K562 (cell line): ENCODE measurements around the gene POFUT2. TPM values are rescaled to one million over a fixed set of nuclear protein-coding genes. Genes with fewer than 3 reads are reported as not detected.

Experiments used
- ATAC-seq: fragments of 200-7000 bp; cut with Tn5 transposase; 3 replicates; pipeline ENCODE4 v1.9.1; 2020; ENCODE audit warnings: moderate library complexity
- BruUV-seq: library from RNA; stranded (reverse); fragments of 400-500 nt; replicated peaks from 2 replicates; lab custom pipeline; 2021; lab: Mats Ljungman, UMichigan
- CTCF ChIA-PET: fragments of 300-600 bp; formaldehyde crosslinking; extraction: SDS; loops from one replicate; lab custom pipeline; 2021; ENCODE audit warnings: low intra/inter-chr PET ratio; lab: Yijun Ruan, JAX
- POLR2A ChIA-PET: fragments of 300-600, 350-650 bp; sonication (Branson Sonifier 250); formaldehyde crosslinking; extraction: SDS; loops from one replicate; lab custom pipeline; 2021; ENCODE audit warnings: antibody characterized with exemption, inconsistent platforms; lab: Yijun Ruan, JAX
- DNase-seq, 4 experiments: peaks; one replicate each; pipeline versions ENCODE4 v3.0.0 to v3.0.0-alpha.2; 2011 to 2018; ENCODE audit warnings: low spot score in 3 of 4, mixed read lengths in 3 of 4; ENCODE audit errors: extremely low read depth in 1 of 4
- FAIRE-seq: peaks from 2 replicates; lab custom pipeline; 2011; peaks lifted over from hg19 to GRCh38; lab: Jason Lieb, UNC
- H2AFZ ChIP-seq: 2 replicates; pipeline ENCODE4 v1.6.0; 2011; ENCODE audit warnings: low read depth, low read length, control low read depth, inconsistent platforms
- H3K27ac ChIP-seq: fragments of 200-600 bp; 3 replicates; pipeline ENCODE4 v1.8.0; 2011; ENCODE audit warnings: low read depth, mild to moderate bottlenecking, control low read depth, inconsistent platforms, low read length, moderate library complexity, mixed read lengths; ENCODE audit errors: extremely low read depth
- H3K27me3 ChIP-seq, 2 experiments: fragments of 300-600 bp in 1 of 2; 2 replicates in 1 of 2; 3 replicates in 1 of 2; pipeline versions ENCODE4 v1.6.0 to v1.8.0; 2011; ENCODE audit warnings: inconsistent platforms in 2 of 2, low read length in 2 of 2, mild to moderate bottlenecking in 1 of 2, mixed read lengths in 1 of 2, moderate library complexity in 1 of 2; ENCODE audit not compliant: control insufficient read depth in 2 of 2, insufficient read depth in 2 of 2
- H3K36me3 ChIP-seq: fragments of 300-600 bp; 3 replicates; pipeline ENCODE4 v1.8.0; 2011; ENCODE audit warnings: mild to moderate bottlenecking, low read length, inconsistent platforms; ENCODE audit not compliant: control insufficient read depth, insufficient read depth
- H3K4me1 ChIP-seq, 2 experiments: fragments of 200-600 bp in 1 of 2; replicated peaks in 1 of 2; 2 replicates in 1 of 2; 3 replicates in 1 of 2; pipeline versions ENCODE4 v1.5.1 to v1.8.0; 2011; ENCODE audit warnings: inconsistent platforms in 2 of 2, low read length in 2 of 2, mild to moderate bottlenecking in 1 of 2, mixed read lengths in 1 of 2, moderate library complexity in 1 of 2; ENCODE audit not compliant: control insufficient read depth in 2 of 2, insufficient read depth in 2 of 2
- H3K4me2 ChIP-seq: 2 replicates; pipeline ENCODE4 v1.6.1; 2011; ENCODE audit warnings: low read length, control low read depth, inconsistent platforms, mixed read lengths; ENCODE audit not compliant: insufficient read depth
- H3K4me3 ChIP-seq: fragments of 200-600 bp; sonication (generic), shearing (Covaris generic); 2 replicates; pipeline ENCODE4 v1.5.1; 2016; ENCODE audit warnings: control low read depth, inconsistent platforms
- H3K79me2 ChIP-seq: fragments of 200-600 bp; 3 replicates; pipeline ENCODE4 v1.8.0; 2011; ENCODE audit warnings: low read length, inconsistent platforms; ENCODE audit not compliant: control insufficient read depth, insufficient read depth
- H3K9ac ChIP-seq, 2 experiments: 2 replicates each; pipeline versions ENCODE4 v1.6.0 to v1.6.1; 2011; ENCODE audit warnings: low read depth in 2 of 2, low read length in 2 of 2, control low read depth in 1 of 2, inconsistent platforms in 1 of 2, mild to moderate bottlenecking in 1 of 2, mixed read lengths in 1 of 2; ENCODE audit not compliant: insufficient read depth in 1 of 2
- H3K9me1 ChIP-seq: one replicate; pipeline ENCODE4 v1.6.0; 2011; ENCODE audit warnings: inconsistent platforms, mild to moderate bottlenecking, low read length, moderate library complexity; ENCODE audit not compliant: control insufficient read depth, insufficient read depth
- H3K9me3 ChIP-seq: replicated peaks from 2 replicates; pipeline ENCODE4 v1.5.1; 2011; ENCODE audit warnings: low read depth, low read length, inconsistent platforms; ENCODE audit not compliant: control insufficient read depth, insufficient read depth
- H4K20me1 ChIP-seq: replicated peaks from 2 replicates; pipeline ENCODE4 v1.6.1; 2011; ENCODE audit warnings: low read length, inconsistent platforms, mixed read lengths; ENCODE audit not compliant: control insufficient read depth, insufficient read depth
- CBX1 ChIP-seq: sonication (generic); IDR thresholded peaks from 2 replicates; pipeline ENCODE4 v1.6.1; 2016; ENCODE audit warnings: antibody characterized with exemption, low read depth, mild to moderate bottlenecking
- ETV5 ChIP-seq: sonication (generic); formaldehyde crosslinking; IDR thresholded peaks from 2 replicates; pipeline ENCODE4 v1.4.0; 2020; ENCODE audit warnings: low read depth, mild to moderate bottlenecking, missing genetic modification reagents
- GABPB2 ChIP-seq: fragments of 250-450 bp; sonication (Bioruptor Pico); conservative IDR thresholded peaks from 2 replicates; pipeline ENCODE4 v1.5.1; 2021; ENCODE audit warnings: mild to moderate bottlenecking
- GTF2A2 ChIP-seq: IDR thresholded peaks from 2 replicates; pipeline ENCODE4 v1.6.1; 2016; ENCODE audit warnings: mild to moderate bottlenecking, missing genetic modification characterization, missing compliant biosample characterization
- HDGF ChIP-seq: fragments of 450-650 bp; IDR thresholded peaks from 2 replicates; pipeline ENCODE4 v1.6.1; 2016
- JUNB ChIP-seq: fragments of 450-650 bp; formaldehyde crosslinking; conservative IDR thresholded peaks from 2 replicates; pipeline ENCODE4 v1.4.0; 2020; ENCODE audit warnings: mild to moderate bottlenecking
- KAT7 ChIP-seq: sonication (generic); formaldehyde crosslinking; IDR thresholded peaks from 2 replicates; pipeline ENCODE4 v1.8.0; 2022; ENCODE audit warnings: missing genetic modification reagents, mild to moderate bottlenecking, borderline replicate concordance
- NELFE ChIP-seq: IDR thresholded peaks from 2 replicates; pipeline ENCODE4 v1.6.1; 2011; ENCODE audit warnings: mild to moderate bottlenecking; ENCODE audit not compliant: insufficient read depth, insufficient read length
- TAF1 ChIP-seq: IDR thresholded peaks from 2 replicates; pipeline ENCODE4 v1.6.1; 2011; ENCODE audit warnings: mild to moderate bottlenecking, low read length, moderate library complexity; ENCODE audit not compliant: insufficient read depth, control insufficient read depth, severe bottlenecking; ENCODE audit errors: extremely low read depth
- USF2 ChIP-seq: sonication (generic); formaldehyde crosslinking; IDR thresholded peaks from 2 replicates; pipeline ENCODE4 v1.5.0; 2020; ENCODE audit warnings: missing genetic modification reagents
- ZBTB7A ChIP-seq: IDR thresholded peaks from 2 replicates; pipeline ENCODE4 v1.6.1; 2011; ENCODE audit warnings: low read depth, mild to moderate bottlenecking, low read length, moderate library complexity, borderline replicate concordance; ENCODE audit not compliant: control insufficient read depth
- ZNF121 ChIP-seq: sonication (generic); formaldehyde crosslinking; conservative IDR thresholded peaks from 2 replicates; pipeline ENCODE4 v1.8.0; 2022; ENCODE audit warnings: missing genetic modification reagents
- WGBS: fragments of 100-300 bp; shearing (Covaris generic); methylation state at CpG from one replicate; pipeline ENCODE4 v1.1.6; 2016; ENCODE audit warnings: low coverage, mixed read lengths; ENCODE audit not compliant: insufficient coverage; ENCODE audit errors: missing lambda C conversion rate; 5-methylcytosine and 5-hydroxymethylcytosine counted together
- in situ Hi-C: fragments of 300-500 bp; cut with MboI; formaldehyde crosslinking; loops from 4 replicates; pipeline ENCODE4 v1.15.0; 2018; ENCODE audit warnings: inconsistent platforms, mixed read lengths
- intact Hi-C: fragments of 100-400 bp; cut with micrococcal nuclease; formaldehyde crosslinking; loops from 2 replicates; pipeline ENCODE4 v1.14.2; 2022
- polyA plus RNA-seq, 8 experiments: library from polyadenylated mRNA; depleted of rRNA in 4 of 8; stranded (reverse) in 5 of 8; unstranded in 3 of 8; fragments of >200 nt; fragmentation: Nextera tagmentation in 2 of 8; fragmentation: Illumina TruSeq in 1 of 8; extraction: Ambion mirVana in 2 of 8; extraction: Trizol in 1 of 8; gene quantifications; 2 replicates each; pipeline versions ENCODE4 v1.2.1 to v1.2.3, GENCODE V29; 2011 to 2014; ENCODE audit warnings: inconsistent platforms in 1 of 8, missing spikeins in 1 of 8
- total RNA-seq, 7 experiments: library from RNA; depleted of rRNA in 6 of 7; stranded (reverse); fragments of >200 nt in 6 of 7; fragmentation: Illumina TruSeq in 2 of 7; extraction: Trizol in 2 of 7; gene quantifications; 2 replicates each; pipeline versions ENCODE4 v1.2.1 to v1.2.3, GENCODE V29; 2011 to 2021; ENCODE audit warnings: low replicate concordance in 1 of 7

Gene POFUT2
- total and polyA plus RNA-seq, 9 of the 15 experiments (the other 6 are each of a cell fraction or from before 2014, with no cell fraction given): 1.1 to 24.2 (median 11.0) TPM

DNA sequence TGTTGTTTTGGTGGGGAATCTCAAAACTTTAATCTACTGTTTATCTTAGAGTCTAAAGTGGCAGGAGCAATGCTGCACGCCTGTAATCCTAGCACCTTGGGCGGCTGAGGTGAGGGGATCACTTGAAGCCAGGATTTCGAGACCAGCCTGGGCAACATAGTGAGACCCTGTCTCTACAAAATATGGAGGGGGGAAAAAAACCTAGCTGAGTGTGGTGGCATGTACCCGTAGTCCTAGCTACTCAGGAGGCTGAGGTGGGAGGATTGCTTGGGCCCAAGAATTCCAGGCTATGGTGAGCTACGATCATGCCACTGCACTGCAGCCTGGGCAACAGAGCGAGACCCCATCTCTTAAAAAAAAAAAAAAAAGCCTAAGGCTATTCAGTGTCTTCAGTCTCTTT is 38.1 kb downstream of the POFUT2 start:
- H3K4me1 ChIP-seq: peaks cover 0 to 17% of the 10 kb centered on the region in 2 experiments; a peak in 1 of 5 replicates
- WGBS: 4% methylated on average over 6 of the region's 6 CpGs
- no peaks in the 10 kb centered on the region; the same call in 1 of the 2 replicates for H4K20me1 ChIP-seq
- 0 out of 2 replicates have a peak, but pooled peaks cover 2% of the 10 kb centered on the region for H3K9me3 ChIP-seq
- H3K79me2 ChIP-seq: no peaks in the 10 kb centered on the region
- POLR2A ChIA-PET: interaction anchor here (1.5 kb wide), 1 partner anchor 15 kb away, joined by 3 read pairs; no protein-coding TSS in a partner anchor
- H3K4me2 ChIP-seq: no peak overlapping the region
- CTCF ChIA-PET: no interaction called here
- H3K27ac ChIP-seq: no peak overlapping the region
- no peak overlapping the region for H3K4me3 ChIP-seq
- no peaks in the 10 kb centered on the region for H3K36me3 ChIP-seq
- no TSS peak for BruUV-seq
- DNase-seq: no peak
- H3K9ac ChIP-seq: no peak overlapping the region
- no peaks in the 10 kb centered on the region for H3K9me1 ChIP-seq
- ATAC-seq: no peak
- in situ Hi-C loops: no loop called here
- intact Hi-C loops: no loop called here
- H3K27me3 ChIP-seq: peaks cover 23 to 69% of the 10 kb centered on the region in 2 experiments
- H2AFZ ChIP-seq: no peak overlapping the region
- TF ChIP-seq JUNB (CRISPR knock-in tag) (no peak), TAF1 (no peak), ZNF121 (peak; percentile 94)
- no peak for FAIRE-seq

GRCh38 chr21:45248893-45249381 is 38.8 kb downstream of the POFUT2 start:
- ChIA-PET CTCF (no interaction called here), POLR2A (interaction anchor here (0.8 to 1.5 kb wide), 3 partner anchors 10 to 14 kb away, joined by 3 to 4 read pairs (median 3); no protein-coding TSS in a partner anchor)
- BruUV-seq: no TSS peak
- no peaks in the 10 kb centered on the region for H3K36me3 ChIP-seq
- peak overlapping the region; percentile 36; the same call in 1 of the 2 replicates for H2AFZ ChIP-seq
- 0 out of 2 replicates have a peak, but pooled peaks cover 4% of the 10 kb centered on the region for H3K9me3 ChIP-seq
- H3K27ac ChIP-seq: no peak overlapping the region
- no peaks in the 10 kb centered on the region for H3K9me1 ChIP-seq
- H3K4me1 ChIP-seq: peaks cover 0 to 14% of the 10 kb centered on the region in 2 experiments; a peak in 1 of 5 replicates
- no peak overlapping the region for H3K4me3 ChIP-seq
- H3K27me3 ChIP-seq: peaks cover 22 to 64% of the 10 kb centered on the region in 2 experiments
- no peak overlapping the region; the same call in none of the 2 replicates for H3K4me2 ChIP-seq
- DNase-seq (no peak), FAIRE-seq (no peak), ATAC-seq (peak; percentile 77)
- H3K9ac ChIP-seq: no peak overlapping the region; a peak in 1 of 4 replicates
- no peaks in the 10 kb centered on the region; the same call in 1 of the 2 replicates for H4K20me1 ChIP-seq
- H3K79me2 ChIP-seq: no peaks in the 10 kb centered on the region
- in situ Hi-C loops (no loop called here), intact Hi-C loops (no loop called here)
- WGBS: 7% methylated on average over 14 of the region's 14 CpGs
- TF ChIP-seq ZBTB7A: no peak
- no peak for TF ChIP-seq GTF2A2 (tag)
- no peak for TF ChIP-seq HDGF
- TF ChIP-seq ETV5 (CRISPR knock-in tag): no peak
- TF ChIP-seq CBX1: no peak
- no peak for TF ChIP-seq USF2 (CRISPR knock-in tag)
- TF ChIP-seq GABPB2 (CRISPR knock-in tag): no peak
- TF ChIP-seq NELFE: no peak
- TF ChIP-seq KAT7 (CRISPR knock-in tag): no peak
